Panc1 (cell line): ENCODE data around the gene COL4A1. TPM values are rescaled to one million over a fixed set of nuclear protein-coding genes. Genes with fewer than 3 reads are reported as not detected.

Source experiments
- ATAC-seq: fragments of 200-7000 bp; cut with Tn5 transposase; 2 replicates; pipeline ENCODE4 v1.9.1; 2020; ENCODE audit warnings: mild to moderate bottlenecking, moderate library complexity
- BruUV-seq: library from RNA; stranded (reverse); fragments of 400-500 nt; replicated peaks from 2 replicates; lab custom pipeline; 2021; lab: Mats Ljungman, UMichigan
- CTCF ChIA-PET: fragments of 300-600 bp; sonication (Branson Sonifier 250); formaldehyde crosslinking; loops from one replicate; lab custom pipeline; 2022; ENCODE audit warnings: antibody characterized with exemption; lab: Charles Lee
- POLR2A ChIA-PET: fragments of 300-600 bp; sonication (Branson Sonifier 250); formaldehyde crosslinking; loops from one replicate; lab custom pipeline; 2022; ENCODE audit warnings: antibody characterized with exemption; lab: Charles Lee
- DNase-seq: peaks from one replicate; pipeline ENCODE4 v3.0.0-alpha.2; 2010; ENCODE audit warnings: low read depth, low spot score
- H3K27ac ChIP-seq: 2 replicates; pipeline ENCODE4 v1.5.1; 2011; ENCODE audit warnings: mild to moderate bottlenecking, low read length, inconsistent platforms
- H3K27me3 ChIP-seq: fragments of 200-500 bp; sonication (Bioruptor generic); 2 replicates; pipeline ENCODE4 v1.6.0; 2014; ENCODE audit warnings: low read length, inconsistent platforms; ENCODE audit not compliant: control insufficient read depth, insufficient read depth
- H3K36me3 ChIP-seq: fragments of 200-500 bp; sonication (Bioruptor generic); 2 replicates; pipeline ENCODE4 v1.5.1; 2014; ENCODE audit warnings: inconsistent platforms, mild to moderate bottlenecking, low read length, moderate library complexity; ENCODE audit not compliant: control insufficient read depth, insufficient read depth
- H3K4me1 ChIP-seq: 2 replicates; pipeline ENCODE4 v1.5.1; 2011; ENCODE audit warnings: inconsistent platforms, mild to moderate bottlenecking, low read length, moderate library complexity; ENCODE audit not compliant: control insufficient read depth, insufficient read depth
- H3K4me3 ChIP-seq, 2 experiments: 2 replicates each; pipeline ENCODE4 v1.5.1; 2011 to 2012; ENCODE audit warnings: low read depth in 2 of 2, low read length in 2 of 2, mild to moderate bottlenecking in 2 of 2, inconsistent platforms in 1 of 2, moderate library complexity in 1 of 2
- H3K9me3 ChIP-seq: fragments of 200-500 bp; sonication (Bioruptor generic); 2 replicates; pipeline ENCODE4 v1.5.1; 2014; ENCODE audit warnings: low read depth, mild to moderate bottlenecking, inconsistent platforms, low read length, moderate library complexity; ENCODE audit not compliant: control insufficient read depth, insufficient read depth
- POLR2AphosphoS5 ChIP-seq: IDR thresholded peaks from 2 replicates; pipeline ENCODE4 v1.6.1; 2012; ENCODE audit warnings: mild to moderate bottlenecking, low read depth, low read length, moderate library complexity
- SIN3A ChIP-seq: IDR thresholded peaks from 2 replicates; pipeline ENCODE4 v1.6.1; 2012; ENCODE audit warnings: low read depth, mild to moderate bottlenecking, low read length, moderate library complexity, borderline replicate concordance; ENCODE audit not compliant: insufficient read depth
- TCF7L2 ChIP-seq: IDR thresholded peaks from 2 replicates; pipeline ENCODE4 v1.6.1; 2011; ENCODE audit warnings: mild to moderate bottlenecking, low read depth, low read length, inconsistent platforms
- in situ Hi-C: cut with HindIII; loops from 2 replicates; pipeline ENCODE4 v1.10.0; 2016; ENCODE audit warnings: low sequenced_read_pairs, low pct_unique_long_range_greater_than_20kb
- intact Hi-C: fragments of 100-400 bp; cut with micrococcal nuclease; formaldehyde crosslinking; loops from one replicate; pipeline ENCODE4 v1.10.0; 2022; ENCODE audit not compliant: unreplicated experiment
- total RNA-seq: library from RNA; stranded (reverse); gene quantifications from one replicate; pipeline ENCODE4 v1.2.1, GENCODE V29; 2021; ENCODE audit not compliant: unreplicated experiment
- TF ChIP-seq, protein P1 (sequence below), 2 experiments: IDR thresholded peaks; 2 replicates each; pipeline ENCODE4 v1.6.1; 2011 to 2012; ENCODE audit warnings: low read depth in 2 of 2, control low read depth in 1 of 2, low read length in 1 of 2, mild to moderate bottlenecking in 1 of 2, moderate library complexity in 1 of 2; ENCODE audit not compliant: insufficient read depth in 1 of 2
- TF ChIP-seq, protein P2 (sequence below): fragments of 450-650 bp; IDR thresholded peaks from 2 replicates; pipeline ENCODE4 v1.5.1; 2017; ENCODE audit warnings: mild to moderate bottlenecking

The COL4A1 gene
- total RNA-seq, 1 experiment from 2014 or later, result 1.1 TPM

DNA sequence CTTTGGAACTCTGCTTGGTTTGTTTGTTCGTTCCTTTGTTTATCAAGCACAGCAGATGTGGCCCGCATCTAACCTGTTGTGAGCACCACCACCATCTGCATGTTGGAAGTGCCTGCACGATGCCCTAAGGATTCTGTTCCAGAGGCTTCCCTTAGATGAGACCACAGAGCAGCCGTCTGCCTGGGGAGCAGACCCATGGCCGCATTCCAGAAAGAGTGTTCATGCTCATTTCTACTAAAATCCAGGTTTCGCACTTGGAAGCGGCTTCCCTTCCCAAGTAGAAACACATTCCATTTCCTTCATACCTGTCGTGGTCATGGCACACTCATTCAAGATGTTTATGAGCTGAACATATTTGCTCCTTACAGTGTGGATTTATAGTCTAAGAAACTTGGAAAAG, 27.3 kb upstream of the COL4A1 start:
- ChIA-PET CTCF (no interaction called here), POLR2A (no interaction called here)
- Histone ChIP-seq H3K27me3 (no peaks in the 10 kb centered on the region), H3K36me3 (no peaks in the 10 kb centered on the region), H3K9me3 (no peaks in the 10 kb centered on the region), H3K4me3 (no peak overlapping the region), H3K27ac (no peak overlapping the region), H3K4me1 (no peaks in the 10 kb centered on the region)
- in situ Hi-C loops (no loop called here), intact Hi-C loops (no loop called here)
- no TSS peak for BruUV-seq
- ATAC-seq (no peak), DNase-seq (no peak)
- TF ChIP-seq, protein P1, sequence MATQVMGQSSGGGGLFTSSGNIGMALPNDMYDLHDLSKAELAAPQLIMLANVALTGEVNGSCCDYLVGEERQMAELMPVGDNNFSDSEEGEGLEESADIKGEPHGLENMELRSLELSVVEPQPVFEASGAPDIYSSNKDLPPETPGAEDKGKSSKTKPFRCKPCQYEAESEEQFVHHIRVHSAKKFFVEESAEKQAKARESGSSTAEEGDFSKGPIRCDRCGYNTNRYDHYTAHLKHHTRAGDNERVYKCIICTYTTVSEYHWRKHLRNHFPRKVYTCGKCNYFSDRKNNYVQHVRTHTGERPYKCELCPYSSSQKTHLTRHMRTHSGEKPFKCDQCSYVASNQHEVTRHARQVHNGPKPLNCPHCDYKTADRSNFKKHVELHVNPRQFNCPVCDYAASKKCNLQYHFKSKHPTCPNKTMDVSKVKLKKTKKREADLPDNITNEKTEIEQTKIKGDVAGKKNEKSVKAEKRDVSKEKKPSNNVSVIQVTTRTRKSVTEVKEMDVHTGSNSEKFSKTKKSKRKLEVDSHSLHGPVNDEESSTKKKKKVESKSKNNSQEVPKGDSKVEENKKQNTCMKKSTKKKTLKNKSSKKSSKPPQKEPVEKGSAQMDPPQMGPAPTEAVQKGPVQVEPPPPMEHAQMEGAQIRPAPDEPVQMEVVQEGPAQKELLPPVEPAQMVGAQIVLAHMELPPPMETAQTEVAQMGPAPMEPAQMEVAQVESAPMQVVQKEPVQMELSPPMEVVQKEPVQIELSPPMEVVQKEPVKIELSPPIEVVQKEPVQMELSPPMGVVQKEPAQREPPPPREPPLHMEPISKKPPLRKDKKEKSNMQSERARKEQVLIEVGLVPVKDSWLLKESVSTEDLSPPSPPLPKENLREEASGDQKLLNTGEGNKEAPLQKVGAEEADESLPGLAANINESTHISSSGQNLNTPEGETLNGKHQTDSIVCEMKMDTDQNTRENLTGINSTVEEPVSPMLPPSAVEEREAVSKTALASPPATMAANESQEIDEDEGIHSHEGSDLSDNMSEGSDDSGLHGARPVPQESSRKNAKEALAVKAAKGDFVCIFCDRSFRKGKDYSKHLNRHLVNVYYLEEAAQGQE (IDR thresholded peaks at IDR 0.05; ENCODE audit: insufficient read depth in 1 of 2, low read depth in 2 of 2, low read length in 1 of 2), result no peak
- TF ChIP-seq SIN3A (no peak), TCF7L2 (no peak), POLR2AphosphoS5 (no peak)
- TF ChIP-seq, protein P2, sequence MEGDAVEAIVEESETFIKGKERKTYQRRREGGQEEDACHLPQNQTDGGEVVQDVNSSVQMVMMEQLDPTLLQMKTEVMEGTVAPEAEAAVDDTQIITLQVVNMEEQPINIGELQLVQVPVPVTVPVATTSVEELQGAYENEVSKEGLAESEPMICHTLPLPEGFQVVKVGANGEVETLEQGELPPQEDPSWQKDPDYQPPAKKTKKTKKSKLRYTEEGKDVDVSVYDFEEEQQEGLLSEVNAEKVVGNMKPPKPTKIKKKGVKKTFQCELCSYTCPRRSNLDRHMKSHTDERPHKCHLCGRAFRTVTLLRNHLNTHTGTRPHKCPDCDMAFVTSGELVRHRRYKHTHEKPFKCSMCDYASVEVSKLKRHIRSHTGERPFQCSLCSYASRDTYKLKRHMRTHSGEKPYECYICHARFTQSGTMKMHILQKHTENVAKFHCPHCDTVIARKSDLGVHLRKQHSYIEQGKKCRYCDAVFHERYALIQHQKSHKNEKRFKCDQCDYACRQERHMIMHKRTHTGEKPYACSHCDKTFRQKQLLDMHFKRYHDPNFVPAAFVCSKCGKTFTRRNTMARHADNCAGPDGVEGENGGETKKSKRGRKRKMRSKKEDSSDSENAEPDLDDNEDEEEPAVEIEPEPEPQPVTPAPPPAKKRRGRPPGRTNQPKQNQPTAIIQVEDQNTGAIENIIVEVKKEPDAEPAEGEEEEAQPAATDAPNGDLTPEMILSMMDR, result no peak

DNA sequence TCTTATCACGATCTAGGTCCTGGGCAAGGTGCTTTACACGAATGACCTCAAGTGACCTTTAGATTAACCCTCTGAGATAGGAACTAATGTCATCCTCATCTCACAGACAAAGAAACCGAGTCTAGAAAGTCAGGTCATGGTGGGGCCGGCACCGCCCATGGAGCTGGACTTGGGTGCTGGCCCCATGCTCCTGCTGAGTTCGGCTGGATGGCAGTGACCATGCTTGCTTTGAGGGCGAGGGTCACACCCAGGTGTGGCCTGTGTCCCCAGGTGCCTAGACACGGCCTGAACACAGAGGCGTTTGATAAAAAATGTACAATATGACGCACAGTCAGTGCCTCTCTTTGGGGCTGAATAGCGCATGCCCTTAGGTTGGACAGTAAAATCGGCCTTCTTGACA, 26.9 kb upstream of the COL4A1 start:
- Histone ChIP-seq H3K4me3 (no peak overlapping the region), H3K27ac (no peak overlapping the region), H3K4me1 (no peaks in the 10 kb centered on the region), H3K36me3 (no peaks in the 10 kb centered on the region), H3K9me3 (no peaks in the 10 kb centered on the region), H3K27me3 (no peaks in the 10 kb centered on the region)
- in situ Hi-C loops (no loop called here), intact Hi-C loops (no loop called here)
- BruUV-seq, result no TSS peak
- ATAC-seq, result no peak
- no peak for DNase-seq
- ChIA-PET CTCF (no interaction called here), POLR2A (no interaction called here)
- no peak for TF ChIP-seq SIN3A
- TF ChIP-seq, protein P2, result no peak
- TF ChIP-seq, protein P1 (IDR thresholded peaks at IDR 0.05; ENCODE audit: insufficient read depth in 1 of 2, low read depth in 2 of 2, low read length in 1 of 2), result no peak
- TF ChIP-seq POLR2AphosphoS5, result no peak
- TF ChIP-seq TCF7L2, result no peak
